BE2C (cell line): ENCODE results near the gene CACNA1I.

Experiments used
- DNase-seq: peaks from one replicate; pipeline ENCODE4 v3.0.0-alpha.2; 2020
- H3K27me3 ChIP-seq: fragments of 250-450 bp; sonication (Bioruptor Pico); 2 replicates; pipeline ENCODE4 v1.5.1; 2020; ENCODE audit warnings: mild to moderate bottlenecking
- H3K36me3 ChIP-seq: fragments of 250-450 bp; sonication (Bioruptor Pico); 2 replicates; pipeline ENCODE4 v1.5.1; 2020; ENCODE audit warnings: mild to moderate bottlenecking
- H3K4me1 ChIP-seq: fragments of 250-450 bp; sonication (Bioruptor Pico); 2 replicates; pipeline ENCODE4 v1.5.1; 2020
- H3K4me3 ChIP-seq: 2 replicates; pipeline ENCODE4 v1.5.1; 2011; ENCODE audit warnings: low read depth, low read length
- H3K9me3 ChIP-seq: fragments of 250-450 bp; sonication (Bioruptor Pico); 2 replicates; pipeline ENCODE4 v1.5.1; 2020
- TF ChIP-seq, protein P1 (sequence below): IDR thresholded peaks from 2 replicates; pipeline ENCODE4 v1.5.1; 2012; ENCODE audit warnings: mild to moderate bottlenecking, low read depth, low read length

Gene CACNA1I

DNA sequence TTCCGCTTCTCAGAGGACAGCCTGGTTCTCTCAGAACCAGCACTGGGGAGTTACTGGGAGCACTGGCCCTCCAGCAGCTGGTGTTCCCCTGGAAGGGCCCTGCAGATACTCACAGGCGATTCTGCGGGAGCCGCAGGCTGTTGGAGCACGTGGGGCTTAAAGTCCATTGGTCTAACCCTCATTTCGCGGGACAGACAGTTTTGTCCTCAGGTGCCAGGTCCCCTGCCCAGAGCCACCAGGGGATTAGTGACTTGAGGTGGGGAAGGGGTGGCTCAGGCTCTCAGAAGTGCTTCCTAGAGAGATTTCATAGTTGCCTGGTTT, 53.9 kb downstream of the CACNA1I start:
- Histone ChIP-seq H3K36me3 (no peaks in the 10 kb centered on the region), H3K9me3 (no peaks in the 10 kb centered on the region), H3K4me1 (no peaks in the 10 kb centered on the region), H3K4me3 (no peak overlapping the region), H3K27me3 (no peaks in the 10 kb centered on the region)
- no peak for DNase-seq
- TF ChIP-seq, protein P1, sequence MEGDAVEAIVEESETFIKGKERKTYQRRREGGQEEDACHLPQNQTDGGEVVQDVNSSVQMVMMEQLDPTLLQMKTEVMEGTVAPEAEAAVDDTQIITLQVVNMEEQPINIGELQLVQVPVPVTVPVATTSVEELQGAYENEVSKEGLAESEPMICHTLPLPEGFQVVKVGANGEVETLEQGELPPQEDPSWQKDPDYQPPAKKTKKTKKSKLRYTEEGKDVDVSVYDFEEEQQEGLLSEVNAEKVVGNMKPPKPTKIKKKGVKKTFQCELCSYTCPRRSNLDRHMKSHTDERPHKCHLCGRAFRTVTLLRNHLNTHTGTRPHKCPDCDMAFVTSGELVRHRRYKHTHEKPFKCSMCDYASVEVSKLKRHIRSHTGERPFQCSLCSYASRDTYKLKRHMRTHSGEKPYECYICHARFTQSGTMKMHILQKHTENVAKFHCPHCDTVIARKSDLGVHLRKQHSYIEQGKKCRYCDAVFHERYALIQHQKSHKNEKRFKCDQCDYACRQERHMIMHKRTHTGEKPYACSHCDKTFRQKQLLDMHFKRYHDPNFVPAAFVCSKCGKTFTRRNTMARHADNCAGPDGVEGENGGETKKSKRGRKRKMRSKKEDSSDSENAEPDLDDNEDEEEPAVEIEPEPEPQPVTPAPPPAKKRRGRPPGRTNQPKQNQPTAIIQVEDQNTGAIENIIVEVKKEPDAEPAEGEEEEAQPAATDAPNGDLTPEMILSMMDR, result no peak

- TF ChIP-seq, protein P1, result no peak
- DNase-seq, result no peak
- H3K4me1 ChIP-seq, result no peaks in the 10 kb centered on the region
- no peaks in the 10 kb centered on the region for H3K27me3 ChIP-seq
- no peaks in the 10 kb centered on the region for H3K36me3 ChIP-seq
- H3K9me3 ChIP-seq, result no peaks in the 10 kb centered on the region
- no peak overlapping the region for H3K4me3 ChIP-seq
Observed at GRCh38 chr22:39625569-39626537, 55.3 kb downstream of the CACNA1I start.

- no peaks in the 10 kb centered on the region for H3K4me1 ChIP-seq
- H3K4me3 ChIP-seq, result no peak overlapping the region
- H3K9me3 ChIP-seq, result no peaks in the 10 kb centered on the region
- H3K36me3 ChIP-seq, result no peaks in the 10 kb centered on the region
- H3K27me3 ChIP-seq, result no peaks in the 10 kb centered on the region
- DNase-seq, result no peak
- TF ChIP-seq, protein P1, result no peak
Observed at GRCh38 chr22:39627208-39627607, 56.7 kb downstream of the CACNA1I start.

GRCh38 chr22:39627865-39628562, 57.5 kb downstream of the CACNA1I start:
- H3K4me3 ChIP-seq, result no peak overlapping the region
- no peaks in the 10 kb centered on the region for H3K36me3 ChIP-seq
- DNase-seq, result no peak
- H3K4me1 ChIP-seq, result no peaks in the 10 kb centered on the region
- no peaks in the 10 kb centered on the region for H3K27me3 ChIP-seq
- TF ChIP-seq, protein P1, result no peak
- no peaks in the 10 kb centered on the region for H3K9me3 ChIP-seq

GRCh38 chr22:39628563-39629080, 58.1 kb downstream of the CACNA1I start:
- Histone ChIP-seq H3K9me3 (no peaks in the 10 kb centered on the region), H3K4me1 (no peaks in the 10 kb centered on the region), H3K36me3 (no peaks in the 10 kb centered on the region), H3K27me3 (no peaks in the 10 kb centered on the region), H3K4me3 (no peak overlapping the region)
- TF ChIP-seq, protein P1, result no peak
- DNase-seq, result no peak
